Stimulated activated CD8-positive, alpha-beta memory T cell treated with anti-CD3 and anti-CD28 coated beads, Interleukin-7, amount 100 ng/mL, for 48 hours (primary cell): ENCODE results near the gene MVP.
"Not testable (repeated sequence)": the region's sequence is repeated elsewhere in the genome, so short reads cannot be mapped to it uniquely, and the experiment has no call there.

ENCODE experiments used
- DNase-seq, 2 donors: peaks; one replicate each; pipeline ENCODE4 v3.0.0-alpha.2; 2020; ENCODE audit warnings: low read depth in 1 of 2; ENCODE audit errors: extremely low read depth in 1 of 2

Gene MVP

GRCh38 chr16:29868396-29869009 lies 48.2 kb downstream of the MVP start:
- no peak for DNase-seq

GRCh38 chr16:29869067-29869466 lies 48.8 kb downstream of the MVP start:
- not testable (repeated sequence) for DNase-seq

DNA sequence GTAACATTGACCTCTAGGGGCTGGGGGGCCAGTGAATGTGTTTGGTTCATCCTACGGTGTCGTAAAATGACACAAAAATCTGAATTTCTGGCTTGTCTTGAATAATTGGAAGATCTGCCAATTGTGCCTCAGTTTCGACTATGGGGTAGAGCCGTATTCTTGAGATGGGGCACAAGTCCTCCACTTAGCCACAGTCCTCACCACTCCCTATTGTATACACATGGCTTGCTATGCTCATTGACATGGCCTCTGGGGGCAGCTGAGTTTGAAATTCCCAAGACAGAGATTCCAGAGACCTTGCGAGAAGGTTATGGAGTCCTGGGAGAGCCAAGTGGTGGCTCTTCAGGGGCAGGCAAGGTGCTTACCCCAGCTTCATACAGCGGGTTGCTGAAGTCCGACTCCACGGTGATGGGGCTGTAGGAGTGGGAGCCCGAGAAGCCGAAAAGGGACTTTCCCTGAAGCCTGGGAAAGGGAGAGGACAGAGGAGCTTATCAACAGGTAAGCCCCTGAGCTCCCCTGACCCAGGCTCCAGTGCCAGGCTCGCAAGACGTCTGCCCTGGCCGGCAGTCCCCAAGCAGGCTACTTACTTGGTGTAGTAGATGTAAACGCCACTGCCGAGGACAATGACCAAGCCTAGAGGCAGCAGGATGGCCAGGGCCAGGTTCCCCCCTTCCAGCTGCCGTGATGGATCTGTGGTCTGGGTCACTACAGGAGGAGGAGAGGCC lies 51.7 kb downstream of the MVP start:
- DNase-seq: no peak

DNA sequence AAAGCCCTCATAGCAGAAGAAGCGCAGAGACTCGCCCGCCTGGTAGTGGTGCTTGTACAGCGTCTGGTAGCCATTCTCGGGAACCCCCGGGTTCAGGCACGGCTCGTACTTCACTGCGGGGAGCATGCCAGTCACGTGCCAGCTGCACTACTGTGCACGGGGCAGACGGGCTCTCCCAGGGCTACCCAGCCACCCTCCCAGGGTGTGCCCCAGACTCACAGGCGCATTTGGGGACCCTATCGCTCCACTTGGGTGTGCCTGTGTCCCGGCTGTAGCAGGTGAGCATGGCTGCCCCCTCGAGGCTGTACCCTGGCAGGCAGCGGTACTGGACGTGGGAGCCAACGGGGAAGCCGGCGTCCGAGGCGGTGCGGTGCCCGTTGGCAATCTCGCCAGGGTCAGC lies 53.1 kb downstream of the MVP start:
- no peak for DNase-seq

- no peak for DNase-seq
Observed at GRCh38 chr16:29875206-29875605, 54.9 kb downstream of the MVP start.

DNA sequence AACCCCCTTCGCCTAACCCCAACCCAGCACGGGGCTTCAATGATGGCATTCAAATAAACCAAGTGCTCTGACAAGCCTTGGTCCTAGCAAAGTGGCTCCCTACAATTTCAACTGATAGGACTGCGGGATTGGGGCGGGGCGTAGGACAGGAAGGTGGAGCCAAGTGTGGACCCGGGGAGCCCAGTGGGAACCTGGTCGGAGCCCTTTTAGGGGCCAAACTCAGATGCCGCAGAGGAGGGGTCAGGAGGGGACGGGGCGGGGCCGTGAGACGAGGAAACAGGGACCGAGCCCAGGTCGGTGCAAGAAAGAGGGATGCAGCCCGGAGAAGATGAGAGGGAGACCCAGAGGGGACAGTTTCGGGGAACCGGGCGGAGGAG lies 55.9 kb downstream of the MVP start:
- no peak for DNase-seq

DNA sequence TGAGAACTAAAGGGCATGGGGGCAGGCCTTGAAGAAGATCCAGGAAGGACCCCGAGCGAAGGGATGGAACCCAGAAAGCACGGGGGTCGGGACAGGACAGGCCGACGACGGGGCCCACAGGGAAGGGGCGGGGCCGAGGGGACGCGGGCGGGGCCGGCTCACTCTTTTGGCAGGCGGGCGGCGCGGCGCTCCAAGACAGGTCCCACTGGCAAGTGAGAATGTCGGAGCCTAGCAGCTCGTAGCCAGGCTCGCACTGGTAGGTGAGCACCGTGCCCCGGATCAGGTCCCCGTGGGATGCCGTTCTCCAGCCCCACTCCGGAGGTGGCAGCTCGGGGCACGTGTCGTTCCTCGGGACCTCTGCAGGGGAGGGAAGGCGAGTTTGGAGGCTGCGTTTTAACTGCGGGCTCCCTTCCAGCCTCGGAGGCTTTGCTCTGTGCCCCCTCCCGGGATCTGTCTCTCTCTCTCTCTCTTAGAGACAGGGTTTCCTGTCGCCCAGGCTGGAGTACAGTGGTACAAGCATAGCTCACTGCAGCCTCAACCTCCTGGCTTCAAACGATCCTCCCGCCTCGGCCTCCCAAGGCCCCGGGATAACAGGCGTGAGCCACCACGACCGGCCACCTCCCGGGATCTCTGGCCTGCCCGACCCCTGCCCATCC lies 56.5 kb downstream of the MVP start:
- no peak for DNase-seq

GRCh38 chr16:29877266-29877961 lies 57.2 kb downstream of the MVP start:
- peak in 1 of 2 donors; percentile 73 for DNase-seq

- no peak for DNase-seq
Observed at GRCh38 chr16:29878172-29878571, 57.9 kb downstream of the MVP start.

DNA sequence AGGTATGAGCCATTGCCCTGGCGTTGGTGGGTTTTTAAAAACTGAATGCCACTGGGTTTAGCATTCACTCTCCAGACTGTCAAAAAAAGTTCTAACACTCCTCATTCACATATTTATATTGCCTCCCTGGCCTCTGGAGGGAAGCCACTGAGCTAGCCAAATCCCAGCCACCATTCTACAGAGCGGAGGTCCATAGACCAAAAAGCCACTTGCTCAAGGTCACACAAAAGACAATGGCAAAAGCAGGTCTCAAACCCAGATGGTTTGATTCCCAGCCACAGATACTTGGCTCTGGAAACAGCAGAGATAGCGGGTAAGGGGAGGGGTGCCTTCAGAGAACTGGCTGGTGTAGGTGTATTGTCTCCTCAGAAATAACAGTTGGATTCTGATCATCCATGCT lies 60.8 kb downstream of the MVP start:
- DNase-seq: no peak

DNA sequence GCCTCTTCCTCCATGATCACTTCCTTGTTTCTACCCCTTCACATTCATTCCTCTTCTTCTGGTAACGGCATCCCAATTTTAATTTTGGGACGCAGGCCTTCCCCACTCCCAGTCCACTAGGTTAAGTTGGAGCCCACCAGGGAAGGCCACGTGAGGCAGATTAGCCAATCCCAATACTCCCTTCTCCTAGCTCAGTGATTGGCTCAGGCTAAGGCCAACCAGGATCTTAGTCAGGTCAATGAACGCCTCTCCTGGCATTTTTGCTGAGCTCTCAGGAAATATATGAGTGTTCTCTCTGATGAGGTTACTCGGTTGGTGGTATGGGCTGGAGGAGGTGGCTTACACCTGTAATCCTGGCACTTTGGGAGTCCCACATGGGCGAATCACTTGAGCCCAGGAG lies 63.7 kb downstream of the MVP start:
- no peak for DNase-seq

DNA sequence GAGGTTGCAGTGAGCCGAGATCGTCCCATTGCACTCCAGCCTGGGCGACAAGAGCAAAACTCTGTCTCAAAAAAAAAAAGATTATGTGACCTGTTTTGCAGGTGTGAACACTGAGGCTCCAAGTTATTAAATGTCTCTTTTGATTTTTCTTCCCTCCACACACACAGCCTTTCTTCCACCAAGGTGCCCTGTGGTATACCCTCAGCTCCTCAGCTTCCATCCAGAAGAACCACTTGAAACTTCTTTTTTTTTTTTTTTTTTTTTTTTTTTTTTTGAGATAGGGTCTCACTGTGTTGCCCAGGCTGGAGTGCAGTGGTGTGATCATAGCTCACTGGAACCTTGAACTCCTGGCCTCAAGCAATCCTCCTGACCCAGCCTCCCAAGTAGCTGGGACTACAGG lies 69.1 kb downstream of the MVP start:
- not testable (repeated sequence) for DNase-seq

GRCh38 chr16:29891525-29892457 lies 71.5 kb downstream of the MVP start:
- no peak for DNase-seq

GRCh38 chr16:29892458-29892813 lies 72.2 kb downstream of the MVP start:
- DNase-seq: no peak

DNA sequence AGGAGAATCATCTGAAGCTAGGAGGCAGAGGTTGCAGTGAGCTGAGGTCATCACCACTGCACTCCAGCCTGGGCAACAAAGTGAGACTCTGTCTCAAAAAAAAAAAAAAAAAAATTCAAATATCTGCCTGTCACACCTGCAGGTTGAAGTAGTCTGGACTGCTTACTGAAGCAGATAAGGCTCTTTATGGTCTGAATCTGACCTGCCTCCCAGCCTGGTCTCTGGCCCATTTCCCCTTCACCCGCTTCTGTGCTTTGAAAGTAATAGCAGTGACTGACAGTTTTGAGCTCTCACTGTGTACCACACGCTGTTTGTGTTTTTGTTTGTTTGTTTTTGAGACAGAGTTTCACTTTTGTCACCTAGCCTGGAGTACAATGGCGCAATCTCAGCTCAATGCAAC lies 73.3 kb downstream of the MVP start:
- DNase-seq: no peak

- DNase-seq: no peak
Observed at GRCh38 chr16:29894352-29894751, 74.1 kb downstream of the MVP start.

GRCh38 chr16:29896841-29897240 lies 76.6 kb downstream of the MVP start:
- no peak for DNase-seq

- no peak for DNase-seq
Observed at GRCh38 chr16:29897333-29897732, 77.1 kb downstream of the MVP start.
